Activated naive CD4-positive, alpha-beta T cell treated with anti-CD3 and anti-CD28 coated beads, Interleukin-2, amount 50 U/mL, for 16 hours (primary cell): ENCODE measurements around the gene CYB5D1.
"Not testable (repeated sequence)": the region's sequence is repeated elsewhere in the genome, so short reads cannot be mapped to it uniquely, and the experiment has no call there.

Source experiments
- DNase-seq: peaks from one replicate; pipeline ENCODE4 v3.0.0-alpha.2; 2020

The CYB5D1 gene

DNA sequence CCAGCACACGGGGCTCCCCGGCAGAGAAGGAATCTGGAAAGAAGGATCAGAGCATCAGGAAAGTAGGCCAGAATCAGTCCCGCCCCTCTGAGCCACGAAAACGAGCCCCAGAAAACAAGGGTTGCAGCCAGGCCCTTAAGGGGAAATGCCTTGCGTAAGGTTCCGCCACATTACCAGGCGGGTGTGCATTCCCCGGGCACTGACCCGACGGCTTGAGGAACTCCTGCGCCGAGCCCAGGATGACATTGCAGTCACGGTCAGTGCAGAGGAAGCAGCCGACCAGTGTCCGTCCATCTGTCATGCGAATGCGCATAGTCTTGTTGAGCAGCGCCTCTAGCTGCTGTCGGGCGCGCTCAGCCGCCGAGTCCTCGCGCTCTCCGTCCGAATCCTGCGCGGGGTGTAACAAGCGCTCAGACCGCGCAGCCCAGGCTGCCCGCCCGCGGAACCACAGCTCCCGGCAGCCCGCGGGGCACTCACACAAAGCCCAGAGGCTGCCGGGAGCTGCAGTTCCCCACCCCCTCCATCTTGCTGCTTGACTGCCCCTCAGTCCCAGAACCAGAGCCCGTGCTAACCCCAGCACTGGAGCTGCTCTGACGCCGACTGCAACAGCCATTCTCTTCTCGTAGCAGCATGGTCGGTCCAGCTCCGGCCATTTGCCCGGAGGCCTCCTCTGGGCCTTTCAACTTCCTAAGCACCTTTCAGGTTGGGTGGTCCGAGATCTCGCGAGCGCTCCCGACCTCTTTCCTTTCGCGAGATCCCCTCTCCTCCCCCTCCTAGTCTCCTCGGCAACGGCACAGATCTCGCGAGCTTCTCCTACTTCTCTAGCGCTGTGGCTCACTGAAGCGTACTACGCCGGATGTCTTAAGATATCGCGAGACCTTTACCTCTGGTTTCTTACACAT is 741 bp upstream of the CYB5D1 start, which contains the start of gene NAA38:
Gene NAA38 (minus strand): TSS at position 749 of the 902 bp plus-strand sequence. CDS start 96 bp downstream, at position 653.
- DNase-seq, result peak; percentile 92

DNA sequence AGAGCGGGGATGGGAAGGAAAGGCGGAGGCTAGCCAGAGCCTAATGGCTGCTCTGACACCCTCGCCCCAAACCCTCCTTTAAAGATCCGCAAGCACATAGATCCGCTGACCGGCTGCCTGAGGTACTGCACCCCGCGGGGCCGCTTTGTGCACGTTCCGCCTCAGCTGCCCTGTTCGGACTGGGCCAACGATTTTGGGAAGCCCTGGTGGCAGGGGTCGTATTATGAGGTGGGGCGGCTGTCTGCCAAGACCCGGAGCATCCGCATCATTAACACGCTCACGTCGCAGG is 663 bp downstream of the CYB5D1 start:
- peak; percentile 58 for DNase-seq

DNA sequence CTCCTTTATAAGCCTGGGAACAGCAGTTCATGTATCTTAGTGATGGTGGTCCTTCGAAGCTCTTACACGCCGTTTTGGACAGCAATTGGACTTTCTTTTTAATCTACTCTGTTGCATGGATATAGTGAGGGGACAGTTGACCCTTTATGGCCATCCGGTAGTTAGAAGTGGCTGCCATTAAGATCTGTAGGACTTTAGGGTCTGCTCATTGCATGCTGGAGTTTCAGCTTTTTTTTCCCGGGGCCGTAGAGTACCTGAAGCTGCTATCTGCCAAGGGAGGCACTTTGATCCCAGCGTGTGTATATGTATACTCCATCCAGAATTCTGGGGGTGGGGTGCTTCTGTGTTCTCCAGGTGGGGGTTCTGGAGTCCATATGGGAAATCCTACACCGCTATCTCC is 1.2 kb downstream of the CYB5D1 start:
- no peak for DNase-seq

DNA sequence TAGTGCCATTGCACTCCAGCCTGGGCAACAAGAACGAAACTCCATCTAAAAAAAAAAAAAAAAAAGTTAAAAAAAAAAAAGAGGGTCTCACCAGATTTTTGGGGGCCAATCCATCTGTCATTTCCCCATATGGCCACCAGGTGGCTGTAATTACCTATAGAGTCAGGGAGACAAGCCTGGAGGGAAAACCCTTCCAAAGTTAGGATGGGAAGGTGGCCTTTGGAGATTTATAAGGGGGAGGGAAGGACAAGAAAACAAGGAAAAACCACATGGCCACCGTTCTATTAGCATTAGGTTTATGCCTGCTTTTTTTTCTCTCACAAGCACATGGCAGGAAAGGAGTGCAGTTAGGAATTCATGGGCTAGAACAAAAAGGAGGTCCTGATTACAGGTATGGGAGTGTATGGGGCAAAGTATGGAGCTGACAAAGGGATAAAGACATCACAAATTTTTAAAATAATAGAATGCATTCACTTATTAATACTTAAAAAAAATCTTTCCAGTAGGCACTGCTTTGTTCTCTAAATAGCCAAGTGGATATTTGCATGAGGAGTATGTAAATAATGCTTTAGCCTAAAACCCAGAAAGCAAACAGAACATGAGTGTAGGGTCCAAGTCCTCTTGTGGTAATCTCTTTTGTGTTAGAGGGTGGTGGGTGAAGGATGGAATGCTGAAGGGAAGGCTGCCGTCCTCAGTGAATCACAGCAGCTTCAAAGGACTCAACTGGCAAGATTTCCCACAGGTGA is 5.1 kb downstream of the CYB5D1 start:
- peak; percentile 45 for DNase-seq

DNA sequence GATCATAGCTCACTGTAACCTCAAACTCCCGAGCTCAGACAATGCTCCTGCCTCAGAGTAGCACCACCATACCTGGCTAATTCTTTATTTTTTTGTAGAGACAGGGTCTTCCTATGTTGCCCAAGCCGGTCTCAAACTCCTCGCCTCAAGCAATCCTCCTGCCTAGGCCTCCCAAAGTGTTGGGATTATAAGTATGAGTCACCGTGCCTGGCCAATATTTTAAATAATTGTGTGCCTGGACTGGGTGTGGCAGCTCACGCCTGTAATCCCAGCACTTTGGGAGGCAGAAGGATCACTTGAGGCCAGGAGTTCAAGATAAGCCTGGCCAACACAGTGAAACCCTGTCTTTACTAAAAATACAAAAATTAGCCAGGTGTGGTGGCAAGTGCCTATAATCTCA is 6.6 kb downstream of the CYB5D1 start:
- DNase-seq, result not testable (repeated sequence)

DNA sequence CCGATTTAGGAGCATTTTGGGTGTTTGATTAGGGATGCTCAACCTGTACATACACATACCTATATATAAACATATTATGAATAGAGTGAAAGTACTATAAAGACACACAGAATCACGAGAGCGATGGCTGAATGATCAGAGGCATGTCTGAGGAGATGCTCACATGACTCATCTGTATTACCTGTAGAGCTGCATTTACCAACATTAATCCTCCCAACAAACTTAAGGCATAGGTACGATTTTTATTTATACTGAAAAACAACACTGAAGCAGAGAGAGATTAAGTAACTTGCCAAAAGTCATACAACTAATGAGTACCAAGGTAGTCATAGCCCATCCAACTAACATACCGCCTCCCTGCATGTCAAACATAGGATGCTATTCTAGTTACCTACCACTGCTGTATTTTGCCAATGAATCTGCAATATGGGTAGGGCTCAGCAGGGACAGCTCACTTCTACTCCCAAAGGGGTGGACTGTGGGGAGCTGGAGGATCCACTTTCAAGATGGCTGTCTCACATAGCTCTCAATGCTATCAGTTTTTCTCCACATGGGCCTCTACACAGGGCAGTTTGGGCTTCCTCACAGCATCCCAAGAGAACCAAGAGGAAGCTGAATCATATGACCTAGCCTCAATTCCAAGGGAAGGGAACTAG is 7.3 kb downstream of the CYB5D1 start:
- DNase-seq, result no peak

DNA sequence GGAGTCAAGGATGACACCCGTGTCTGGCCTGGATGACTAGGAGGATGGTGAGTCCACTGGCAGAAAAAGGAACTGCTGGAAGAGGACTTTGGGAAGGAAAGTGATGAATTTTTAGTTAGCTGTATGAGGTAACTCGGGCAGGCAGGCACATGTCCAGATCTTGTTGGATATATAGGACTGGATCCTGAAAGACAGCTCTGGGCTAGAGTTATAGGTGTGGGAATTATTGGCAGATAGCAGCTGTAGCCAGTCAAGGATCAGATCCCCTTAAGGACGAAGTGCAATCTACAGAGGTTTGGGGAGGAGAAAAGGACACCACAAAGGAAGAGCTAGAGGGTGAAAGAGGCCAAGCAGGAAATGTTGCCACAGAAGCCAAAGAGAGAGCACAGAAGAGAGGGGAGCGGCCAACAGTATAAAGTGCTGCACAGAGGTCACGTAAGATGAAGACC is 10.1 kb downstream of the CYB5D1 start:
- DNase-seq, result no peak

DNA sequence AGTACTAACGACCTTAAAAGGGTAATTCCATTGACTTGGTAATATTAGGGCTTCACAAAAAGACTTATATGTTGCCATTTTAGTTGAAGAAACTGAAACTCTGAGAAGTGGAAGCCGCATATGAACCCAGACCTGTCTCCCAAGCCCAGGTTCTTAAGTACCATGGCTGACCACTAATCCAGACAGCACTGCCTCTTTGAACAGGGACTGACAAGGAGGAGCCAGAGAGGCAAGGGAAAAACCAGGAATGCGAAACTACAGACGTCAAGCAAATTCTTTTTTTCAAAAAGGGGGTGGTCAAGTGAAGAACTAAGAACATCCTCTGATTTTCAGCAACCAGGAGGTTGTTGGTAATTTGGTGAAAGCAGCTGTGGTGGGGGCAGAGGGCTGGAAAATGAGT is 15.2 kb downstream of the CYB5D1 start:
- no peak for DNase-seq

DNA sequence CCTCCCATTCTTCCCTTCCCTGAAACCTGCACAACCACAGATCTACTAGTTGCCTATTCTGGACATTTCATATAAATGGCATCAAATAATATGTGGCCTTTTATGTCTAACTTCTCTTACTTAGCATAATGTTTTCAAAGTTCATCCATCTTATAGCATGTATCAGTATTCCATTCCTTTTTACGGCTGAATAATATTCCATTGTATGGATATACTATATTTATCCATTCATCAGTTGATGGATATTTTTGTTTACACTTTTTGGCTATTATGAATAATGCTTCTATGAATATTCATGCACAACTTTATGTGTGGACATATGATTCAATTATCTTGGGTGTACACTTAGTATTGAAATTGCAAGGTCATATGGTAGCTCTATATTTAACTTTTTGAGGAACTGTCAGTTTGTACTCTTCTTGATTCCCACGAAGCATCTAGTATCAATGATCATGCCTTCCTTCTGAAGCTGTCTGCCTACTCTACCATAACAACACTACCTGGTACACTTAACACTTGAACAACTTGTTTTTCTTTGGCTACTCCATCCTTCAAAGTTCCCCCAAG is 18.1 kb downstream of the CYB5D1 start:
- DNase-seq, result no peak

DNA sequence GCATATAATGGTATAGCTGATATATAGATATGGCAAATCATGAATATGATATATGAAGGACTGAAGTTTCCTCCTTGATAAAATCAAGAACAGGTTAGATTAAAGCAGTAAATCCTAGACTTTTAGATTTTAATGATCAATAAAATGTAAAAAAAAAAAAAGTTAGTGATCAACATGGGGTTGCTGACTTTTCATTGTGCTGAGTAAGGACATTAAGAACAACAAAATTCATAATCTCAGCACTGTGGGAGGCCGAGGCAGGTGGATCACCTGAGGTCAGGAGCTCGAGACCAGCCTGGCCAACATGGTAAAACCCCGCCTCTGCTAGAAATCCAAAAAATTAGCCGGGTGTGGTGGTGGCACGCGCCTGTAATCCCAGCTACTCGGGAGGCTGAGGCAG is 20.4 kb downstream of the CYB5D1 start:
- DNase-seq, result no peak

DNA sequence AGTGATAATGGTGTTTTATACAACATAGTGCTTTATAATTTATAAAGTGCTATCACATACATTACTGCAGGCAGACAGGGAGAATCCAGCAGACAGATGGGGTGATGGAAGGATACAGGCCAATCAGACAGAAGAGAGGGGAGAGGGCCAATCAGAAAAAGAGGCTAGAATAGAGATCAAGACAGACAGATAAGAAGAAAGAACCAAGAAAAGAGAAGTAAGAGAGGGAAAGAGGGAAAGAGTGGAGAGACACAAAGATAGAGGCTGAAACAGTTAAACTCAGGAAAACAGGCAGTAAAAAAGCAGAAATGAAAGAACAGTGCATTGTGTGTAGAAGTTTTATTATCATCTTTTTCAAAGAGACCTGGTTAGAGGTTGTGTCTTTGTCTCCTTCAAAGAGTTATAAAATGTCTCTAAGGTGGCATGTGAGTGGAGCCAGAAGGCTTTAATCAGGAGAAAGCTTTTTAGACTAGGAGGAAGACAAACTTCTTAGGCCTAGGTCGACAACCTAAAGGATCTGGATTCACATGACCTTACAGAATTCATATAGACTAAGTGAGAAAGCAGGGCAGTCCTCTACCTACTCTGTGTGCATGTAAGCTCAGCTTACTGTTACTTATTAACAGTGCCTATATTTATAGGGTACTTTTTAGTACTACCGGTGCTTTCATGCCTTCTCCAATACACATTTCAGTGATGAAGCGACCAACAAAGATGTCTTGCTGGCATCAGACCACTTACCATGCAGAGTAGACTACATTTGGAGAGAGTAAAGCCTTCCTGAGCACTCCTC is 22.5 kb downstream of the CYB5D1 start:
- DNase-seq, result no peak

DNA sequence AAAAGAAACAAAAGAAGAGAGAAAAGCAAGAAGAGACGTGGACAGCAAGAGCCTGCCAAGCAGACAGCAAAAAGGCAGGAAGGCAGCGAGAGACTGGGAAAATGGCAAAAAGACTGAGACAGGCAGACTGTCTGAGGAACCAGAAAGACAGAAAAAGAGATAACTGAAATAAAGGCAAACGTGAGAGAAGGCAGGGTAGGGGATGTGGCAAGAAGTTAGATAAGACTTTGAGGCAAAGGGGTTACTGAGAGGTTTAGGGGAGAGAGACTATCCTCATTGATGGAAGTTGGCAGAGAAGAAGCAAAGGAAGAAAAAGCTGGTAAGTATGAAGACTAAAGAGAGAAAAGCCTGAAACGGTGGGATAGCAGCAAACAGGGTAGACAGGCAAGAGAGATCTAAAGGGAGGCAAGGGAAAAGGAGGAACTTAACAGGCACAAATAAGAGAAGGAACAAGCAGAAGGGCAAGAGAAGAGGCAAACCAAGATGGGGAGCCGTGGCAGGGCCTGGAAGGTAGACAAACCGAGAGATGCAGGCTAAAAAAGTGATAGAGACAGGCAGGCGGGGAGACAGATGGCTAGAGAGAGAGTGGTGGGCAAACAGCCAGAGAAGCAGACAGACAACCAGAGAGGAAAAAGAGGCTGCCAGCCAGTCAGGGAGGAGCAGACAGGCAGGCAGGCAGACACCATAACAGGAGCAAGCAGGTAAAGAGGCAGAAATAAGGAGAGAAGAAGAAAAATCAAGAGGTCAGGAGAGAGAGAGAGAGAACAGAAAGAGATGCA is 23.7 kb downstream of the CYB5D1 start:
- DNase-seq, result no peak

DNA sequence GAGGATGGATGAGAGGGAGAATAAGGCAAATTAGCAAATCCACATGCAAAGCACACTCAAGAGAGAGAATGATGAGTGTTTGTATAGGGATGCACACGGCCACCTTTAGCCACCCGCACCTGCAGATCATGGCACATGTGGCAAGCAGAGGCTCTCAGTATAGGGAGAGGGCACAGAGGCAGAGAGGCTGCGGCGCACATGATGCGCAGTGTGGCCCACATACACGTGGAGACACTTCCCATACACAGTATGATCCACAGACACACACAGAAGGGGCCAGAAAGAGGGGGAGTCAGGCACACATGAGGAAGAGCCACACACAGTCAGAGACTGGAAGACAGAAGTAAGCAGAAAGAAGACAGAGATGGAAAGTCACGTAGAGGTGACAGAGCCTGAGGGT is 24.3 kb downstream of the CYB5D1 start:
- peak; percentile 20 for DNase-seq

DNA sequence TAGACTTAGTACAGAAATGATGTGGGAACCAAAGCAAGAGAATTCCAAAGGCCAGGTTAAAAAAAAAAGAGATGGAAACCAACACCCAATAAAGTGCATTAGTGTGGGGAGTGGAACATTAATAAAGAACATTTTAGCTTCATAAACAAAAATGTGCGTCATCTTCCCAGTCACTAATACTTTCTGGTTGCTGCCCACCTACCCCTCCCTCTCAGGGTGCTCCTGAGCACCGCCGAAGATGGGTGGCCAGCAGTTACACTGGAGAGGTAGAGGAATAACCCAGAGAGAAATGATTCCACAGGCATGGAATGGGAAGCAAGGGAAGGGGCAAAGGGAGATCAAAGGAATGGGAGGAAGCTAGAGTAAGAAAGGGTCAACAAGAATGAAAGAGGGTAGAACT is 24.8 kb downstream of the CYB5D1 start:
- DNase-seq, result no peak

DNA sequence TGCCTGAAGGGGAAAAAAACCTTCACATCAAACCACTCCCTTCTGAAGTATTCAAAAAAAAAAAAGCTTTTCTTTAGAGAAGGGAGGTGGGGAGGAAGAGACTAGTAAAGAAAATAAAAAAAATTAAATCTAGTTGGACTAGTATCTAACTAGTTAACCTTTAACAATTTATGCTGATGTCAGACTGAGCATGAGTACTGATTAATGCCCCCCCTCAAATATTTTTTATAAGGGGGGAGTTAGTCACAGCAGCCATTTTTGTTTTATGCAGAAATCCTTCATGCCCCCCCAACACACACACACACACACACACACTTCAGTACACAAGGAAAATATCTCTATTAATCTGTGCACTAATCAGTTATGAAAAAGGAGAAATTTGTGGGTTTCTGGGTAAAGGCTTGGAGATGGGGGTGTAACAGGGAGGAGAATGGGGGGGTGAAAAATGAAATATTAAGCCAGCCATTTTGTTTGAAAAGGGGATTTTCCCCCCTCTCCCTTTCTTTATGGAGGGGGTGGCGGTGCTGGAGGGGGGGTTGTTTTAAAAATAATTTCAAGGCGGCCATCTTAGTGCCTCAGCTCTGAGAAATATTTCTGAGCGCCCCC is 26.1 kb downstream of the CYB5D1 start:
- DNase-seq, result peak; percentile 53

DNA sequence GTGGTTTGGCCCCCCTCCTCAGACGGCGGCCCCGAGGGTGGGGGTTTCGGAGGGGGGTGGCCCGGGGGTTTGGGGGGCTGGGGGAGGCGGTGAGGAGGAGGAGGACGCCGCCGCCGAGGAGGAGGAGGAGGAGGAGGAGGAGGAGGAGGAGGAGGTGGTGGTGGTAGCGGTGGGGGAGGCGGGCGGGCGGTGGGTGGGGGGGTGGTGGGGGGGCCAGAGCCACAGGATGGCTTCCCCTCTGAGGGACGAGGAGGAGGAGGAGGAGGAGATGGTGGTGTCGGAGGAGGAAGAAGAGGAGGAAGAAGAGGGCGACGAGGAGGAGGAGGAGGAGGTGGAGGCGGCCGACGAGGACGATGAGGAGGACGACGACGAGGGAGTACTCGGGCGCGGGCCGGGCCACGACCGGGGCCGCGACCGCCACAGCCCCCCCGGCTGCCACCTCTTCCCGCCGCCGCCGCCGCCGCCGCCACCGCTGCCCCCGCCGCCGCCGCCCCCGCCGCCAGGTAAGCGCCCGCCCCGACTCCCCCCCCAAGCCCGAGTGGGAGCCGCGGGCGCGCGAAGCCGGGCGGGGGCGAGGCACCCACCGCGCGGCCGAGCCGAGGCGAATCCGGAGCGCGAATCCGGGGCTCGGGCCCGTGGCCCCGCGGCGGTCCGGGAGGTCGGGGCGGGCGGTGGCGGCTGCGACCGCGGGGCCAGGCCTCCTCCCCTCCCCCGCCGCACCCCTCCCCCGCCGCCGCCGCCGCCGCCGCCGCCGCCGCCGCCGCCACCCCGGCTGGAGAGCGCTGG is 27.0 kb downstream of the CYB5D1 start:
- peak; percentile 50 for DNase-seq

DNA sequence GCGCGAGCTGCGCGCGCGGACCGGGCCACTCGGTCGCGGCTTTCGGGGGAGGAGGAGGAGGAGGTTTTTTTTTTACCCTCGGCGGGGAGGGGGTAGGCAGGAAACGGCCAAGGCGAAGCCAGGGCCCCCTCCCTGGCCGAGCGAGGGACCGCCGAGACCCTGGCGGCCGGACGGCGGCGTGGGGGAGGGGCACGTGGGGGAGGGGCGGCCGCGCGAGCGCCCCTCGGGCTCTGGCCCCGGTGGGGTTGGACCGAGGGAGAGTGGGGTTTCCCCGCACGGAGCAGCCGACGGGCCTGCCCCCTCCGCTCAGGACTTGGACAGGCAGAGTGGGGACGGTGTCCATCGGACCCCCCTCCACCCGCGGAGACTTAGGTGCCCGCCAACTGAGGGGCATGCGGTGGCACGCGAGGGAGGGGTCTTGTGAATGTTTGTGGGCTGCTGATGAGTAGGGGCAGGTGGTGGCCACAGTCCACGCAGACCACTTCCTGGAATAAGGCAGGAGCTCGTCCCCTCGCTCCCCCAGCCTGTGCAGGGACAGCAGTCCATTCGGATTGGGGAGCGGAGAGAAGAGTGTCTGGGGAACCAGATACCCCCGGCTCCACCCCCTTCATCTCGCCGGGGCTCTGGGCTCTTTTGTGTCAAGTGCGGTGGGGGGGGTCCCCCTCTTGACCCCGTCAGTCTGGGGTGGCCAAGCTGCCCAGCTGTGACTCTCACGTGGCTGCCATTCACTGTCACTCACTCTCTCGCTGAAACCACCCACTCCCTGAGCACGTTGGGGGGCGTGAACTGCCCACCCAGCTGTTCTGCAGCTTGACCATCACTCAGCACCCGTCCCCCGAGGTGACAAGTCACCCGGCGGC is 27.8 kb downstream of the CYB5D1 start:
- peak; percentile 45 for DNase-seq

DNA sequence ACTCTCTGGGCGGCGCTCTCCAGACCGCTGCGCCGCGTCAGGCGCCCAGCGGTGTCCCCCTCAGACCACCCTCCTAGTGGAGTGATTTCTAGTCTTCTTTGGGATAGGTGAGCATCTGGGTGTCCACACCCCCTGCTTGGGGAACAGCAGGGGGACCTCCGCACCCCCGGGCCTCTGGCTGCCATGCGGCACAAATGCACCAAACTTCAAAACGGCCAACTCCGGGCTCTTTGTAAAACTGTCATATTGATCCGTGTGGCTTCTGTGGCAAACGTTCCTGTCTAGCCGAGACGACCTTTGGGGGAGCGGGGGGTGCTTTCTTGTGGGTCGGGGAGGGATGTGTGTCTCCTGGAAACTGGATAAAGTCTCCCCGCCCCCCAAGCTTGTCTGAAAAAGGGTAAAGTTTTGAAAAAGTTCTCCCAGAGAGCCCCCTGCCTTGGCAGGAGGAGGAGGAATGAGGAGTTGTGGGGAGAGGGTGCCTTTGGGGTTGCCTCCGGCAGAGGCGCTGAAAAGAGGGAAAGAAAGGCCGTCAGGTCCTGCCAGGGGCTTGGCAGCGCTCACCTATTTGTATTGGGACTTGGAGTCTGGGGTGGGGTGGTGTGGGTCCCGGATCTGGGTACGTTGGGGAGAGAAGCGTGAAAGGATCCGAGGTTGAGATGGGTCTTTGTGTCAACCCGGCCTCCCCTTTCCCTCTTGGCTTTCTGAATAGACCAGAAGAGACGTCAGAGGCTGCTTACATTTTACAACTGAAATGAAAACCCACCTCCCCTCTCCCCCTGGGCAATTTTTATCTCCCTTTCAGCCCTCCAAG is 28.6 kb downstream of the CYB5D1 start:
- DNase-seq, result peak; percentile 44
